Panc1 (cell line): Measurements from ENCODE around the gene TST. TPM values are rescaled to one million over a fixed set of nuclear protein-coding genes. Genes with fewer than 3 reads are reported as not detected.

Source experiments
- ATAC-seq: fragments of 200-7000 bp; cut with Tn5 transposase; 2 replicates; pipeline ENCODE4 v1.9.1; 2020; ENCODE audit warnings: mild to moderate bottlenecking, moderate library complexity
- BruUV-seq: library from RNA; stranded (reverse); fragments of 400-500 nt; replicated peaks from 2 replicates; lab custom pipeline; 2021; lab: Mats Ljungman, UMichigan
- CTCF ChIA-PET: fragments of 300-600 bp; sonication (Branson Sonifier 250); formaldehyde crosslinking; loops from one replicate; lab custom pipeline; 2022; ENCODE audit warnings: antibody characterized with exemption; lab: Charles Lee
- POLR2A ChIA-PET: fragments of 300-600 bp; sonication (Branson Sonifier 250); formaldehyde crosslinking; loops from one replicate; lab custom pipeline; 2022; ENCODE audit warnings: antibody characterized with exemption; lab: Charles Lee
- DNase-seq: peaks from one replicate; pipeline ENCODE4 v3.0.0-alpha.2; 2010; ENCODE audit warnings: low read depth, low spot score
- H3K27ac ChIP-seq: 2 replicates; pipeline ENCODE4 v1.5.1; 2011; ENCODE audit warnings: mild to moderate bottlenecking, low read length, inconsistent platforms
- H3K27me3 ChIP-seq: fragments of 200-500 bp; sonication (Bioruptor generic); 2 replicates; pipeline ENCODE4 v1.6.0; 2014; ENCODE audit warnings: low read length, inconsistent platforms; ENCODE audit not compliant: control insufficient read depth, insufficient read depth
- H3K36me3 ChIP-seq: fragments of 200-500 bp; sonication (Bioruptor generic); 2 replicates; pipeline ENCODE4 v1.5.1; 2014; ENCODE audit warnings: inconsistent platforms, mild to moderate bottlenecking, low read length, moderate library complexity; ENCODE audit not compliant: control insufficient read depth, insufficient read depth
- H3K4me1 ChIP-seq: 2 replicates; pipeline ENCODE4 v1.5.1; 2011; ENCODE audit warnings: inconsistent platforms, mild to moderate bottlenecking, low read length, moderate library complexity; ENCODE audit not compliant: control insufficient read depth, insufficient read depth
- H3K4me3 ChIP-seq, 2 experiments: 2 replicates each; pipeline ENCODE4 v1.5.1; 2011 to 2012; ENCODE audit warnings: low read depth in 2 of 2, low read length in 2 of 2, mild to moderate bottlenecking in 2 of 2, inconsistent platforms in 1 of 2, moderate library complexity in 1 of 2
- H3K9me3 ChIP-seq: fragments of 200-500 bp; sonication (Bioruptor generic); 2 replicates; pipeline ENCODE4 v1.5.1; 2014; ENCODE audit warnings: low read depth, mild to moderate bottlenecking, inconsistent platforms, low read length, moderate library complexity; ENCODE audit not compliant: control insufficient read depth, insufficient read depth
- CTCF ChIP-seq: fragments of 450-650 bp; IDR thresholded peaks from 2 replicates; pipeline ENCODE4 v1.5.1; 2017; ENCODE audit warnings: mild to moderate bottlenecking
- POLR2AphosphoS5 ChIP-seq: IDR thresholded peaks from 2 replicates; pipeline ENCODE4 v1.6.1; 2012; ENCODE audit warnings: mild to moderate bottlenecking, low read depth, low read length, moderate library complexity
- REST ChIP-seq, 2 experiments: IDR thresholded peaks; 2 replicates each; pipeline ENCODE4 v1.6.1; 2011 to 2012; ENCODE audit warnings: low read depth in 2 of 2, control low read depth in 1 of 2, low read length in 1 of 2, mild to moderate bottlenecking in 1 of 2, moderate library complexity in 1 of 2; ENCODE audit not compliant: insufficient read depth in 1 of 2
- SIN3A ChIP-seq: IDR thresholded peaks from 2 replicates; pipeline ENCODE4 v1.6.1; 2012; ENCODE audit warnings: low read depth, mild to moderate bottlenecking, low read length, moderate library complexity, borderline replicate concordance; ENCODE audit not compliant: insufficient read depth
- TCF7L2 ChIP-seq: IDR thresholded peaks from 2 replicates; pipeline ENCODE4 v1.6.1; 2011; ENCODE audit warnings: mild to moderate bottlenecking, low read depth, low read length, inconsistent platforms
- in situ Hi-C: cut with HindIII; loops from 2 replicates; pipeline ENCODE4 v1.10.0; 2016; ENCODE audit warnings: low sequenced_read_pairs, low pct_unique_long_range_greater_than_20kb
- intact Hi-C: fragments of 100-400 bp; cut with micrococcal nuclease; formaldehyde crosslinking; loops from one replicate; pipeline ENCODE4 v1.10.0; 2022; ENCODE audit not compliant: unreplicated experiment
- total RNA-seq: library from RNA; stranded (reverse); gene quantifications from one replicate; pipeline ENCODE4 v1.2.1, GENCODE V29; 2021; ENCODE audit not compliant: unreplicated experiment

TST gene
- total RNA-seq, 1 experiment from 2014 or later, result 15.9 TPM

GRCh38 chr22:37057796-37058510 is 38.7 kb upstream of the TST start:
- Histone ChIP-seq H3K27me3 (no peaks in the 10 kb centered on the region), H3K36me3 (no peaks in the 10 kb centered on the region), H3K9me3 (no peaks in the 10 kb centered on the region), H3K4me1 (no peaks in the 10 kb centered on the region), H3K27ac (no peak overlapping the region), H3K4me3 (no peak overlapping the region)
- no peak for DNase-seq
- in situ Hi-C loops (no loop called here), intact Hi-C loops (no loop called here)
- ChIA-PET POLR2A (no interaction called here), CTCF (no interaction called here)
- no peak for TF ChIP-seq TCF7L2
- no peak for ATAC-seq
- BruUV-seq, result no TSS peak

GRCh38 chr22:37057226-37057625 is 38.0 kb upstream of the TST start:
- in situ Hi-C loops (no loop called here), intact Hi-C loops (no loop called here)
- Histone ChIP-seq H3K4me3 (no peak overlapping the region), H3K27ac (no peak overlapping the region), H3K9me3 (no peaks in the 10 kb centered on the region), H3K4me1 (no peaks in the 10 kb centered on the region), H3K27me3 (no peaks in the 10 kb centered on the region), H3K36me3 (no peaks in the 10 kb centered on the region)
- no peak for TF ChIP-seq REST (IDR thresholded peaks at IDR 0.05; ENCODE audit: insufficient read depth in 1 of 2, low read depth in 2 of 2, low read length in 1 of 2)
- TF ChIP-seq TCF7L2, result no peak
- no peak for TF ChIP-seq CTCF
- no peak for TF ChIP-seq POLR2AphosphoS5
- TF ChIP-seq SIN3A, result no peak
- BruUV-seq, result no TSS peak
- CTCF ChIA-PET, result no interaction called here
- POLR2A ChIA-PET, result no interaction called here
- DNase-seq, result no peak
- no peak for ATAC-seq

GRCh38 chr22:37056246-37056645 is 37.0 kb upstream of the TST start:
- in situ Hi-C loops, result no loop called here
- no peak for DNase-seq
- POLR2A ChIA-PET, result no interaction called here

More at GRCh38 chr22:37056246-37056645, 37.0 kb upstream of the TST start:
- CTCF ChIA-PET, result interaction anchor here (0.6 kb wide), 1 partner anchor 13 kb away, joined by 3 read pairs; no protein-coding TSS in a partner anchor
- Histone ChIP-seq H3K36me3 (no peaks in the 10 kb centered on the region; the same call in 1 of the 2 replicates), H3K4me1 (no peaks in the 10 kb centered on the region), H3K27ac (no peak overlapping the region), H3K27me3 (no peaks in the 10 kb centered on the region), H3K4me3 (no peak overlapping the region), H3K9me3 (no peaks in the 10 kb centered on the region)
- BruUV-seq, result no TSS peak
- no peak for ATAC-seq
- intact Hi-C loops, result no loop called here
- no peak for TF ChIP-seq REST (IDR thresholded peaks at IDR 0.05; ENCODE audit: insufficient read depth in 1 of 2, low read depth in 2 of 2, low read length in 1 of 2)
- no peak for TF ChIP-seq SIN3A
- TF ChIP-seq POLR2AphosphoS5, result no peak
- no peak for TF ChIP-seq CTCF
- TF ChIP-seq TCF7L2, result no peak
